K562 (cell line): ENCODE results near the gene ELMO1. TPM values are rescaled to one million over a fixed set of nuclear protein-coding genes. Genes with fewer than 3 reads are reported as not detected.

ENCODE experiments used
- ATAC-seq: fragments of 200-7000 bp; cut with Tn5 transposase; 3 replicates; pipeline ENCODE4 v1.9.1; 2020; ENCODE audit warnings: moderate library complexity
- BruUV-seq: library from RNA; stranded (reverse); fragments of 400-500 nt; replicated peaks from 2 replicates; lab custom pipeline; 2021; lab: Mats Ljungman, UMichigan
- CTCF ChIA-PET: fragments of 300-600 bp; formaldehyde crosslinking; extraction: SDS; loops from one replicate; lab custom pipeline; 2021; ENCODE audit warnings: low intra/inter-chr PET ratio; lab: Yijun Ruan, JAX
- POLR2A ChIA-PET: fragments of 300-600, 350-650 bp; sonication (Branson Sonifier 250); formaldehyde crosslinking; extraction: SDS; loops from one replicate; lab custom pipeline; 2021; ENCODE audit warnings: antibody characterized with exemption, inconsistent platforms; lab: Yijun Ruan, JAX
- DNase-seq, 4 experiments: peaks; one replicate each; pipeline versions ENCODE4 v3.0.0 to v3.0.0-alpha.2; 2011 to 2018; ENCODE audit warnings: low spot score in 3 of 4, mixed read lengths in 3 of 4; ENCODE audit errors: extremely low read depth in 1 of 4
- FAIRE-seq: peaks from 2 replicates; lab custom pipeline; 2011; peaks lifted over from hg19 to GRCh38; lab: Jason Lieb, UNC
- H2AFZ ChIP-seq: 2 replicates; pipeline ENCODE4 v1.6.0; 2011; ENCODE audit warnings: low read depth, low read length, control low read depth, inconsistent platforms
- H3K27ac ChIP-seq: fragments of 200-600 bp; 3 replicates; pipeline ENCODE4 v1.8.0; 2011; ENCODE audit warnings: low read depth, mild to moderate bottlenecking, control low read depth, inconsistent platforms, low read length, moderate library complexity, mixed read lengths; ENCODE audit errors: extremely low read depth
- H3K27me3 ChIP-seq, 2 experiments: fragments of 300-600 bp in 1 of 2; 2 replicates in 1 of 2; 3 replicates in 1 of 2; pipeline versions ENCODE4 v1.6.0 to v1.8.0; 2011; ENCODE audit warnings: inconsistent platforms in 2 of 2, low read length in 2 of 2, mild to moderate bottlenecking in 1 of 2, mixed read lengths in 1 of 2, moderate library complexity in 1 of 2; ENCODE audit not compliant: control insufficient read depth in 2 of 2, insufficient read depth in 2 of 2
- H3K36me3 ChIP-seq: fragments of 300-600 bp; 3 replicates; pipeline ENCODE4 v1.8.0; 2011; ENCODE audit warnings: mild to moderate bottlenecking, low read length, inconsistent platforms; ENCODE audit not compliant: control insufficient read depth, insufficient read depth
- H3K4me1 ChIP-seq, 2 experiments: fragments of 200-600 bp in 1 of 2; replicated peaks in 1 of 2; 2 replicates in 1 of 2; 3 replicates in 1 of 2; pipeline versions ENCODE4 v1.5.1 to v1.8.0; 2011; ENCODE audit warnings: inconsistent platforms in 2 of 2, low read length in 2 of 2, mild to moderate bottlenecking in 1 of 2, mixed read lengths in 1 of 2, moderate library complexity in 1 of 2; ENCODE audit not compliant: control insufficient read depth in 2 of 2, insufficient read depth in 2 of 2
- H3K4me2 ChIP-seq: 2 replicates; pipeline ENCODE4 v1.6.1; 2011; ENCODE audit warnings: low read length, control low read depth, inconsistent platforms, mixed read lengths; ENCODE audit not compliant: insufficient read depth
- H3K4me3 ChIP-seq: fragments of 200-600 bp; sonication (generic), shearing (Covaris generic); 2 replicates; pipeline ENCODE4 v1.5.1; 2016; ENCODE audit warnings: control low read depth, inconsistent platforms
- H3K79me2 ChIP-seq: fragments of 200-600 bp; 3 replicates; pipeline ENCODE4 v1.8.0; 2011; ENCODE audit warnings: low read length, inconsistent platforms; ENCODE audit not compliant: control insufficient read depth, insufficient read depth
- H3K9ac ChIP-seq, 2 experiments: 2 replicates each; pipeline versions ENCODE4 v1.6.0 to v1.6.1; 2011; ENCODE audit warnings: low read depth in 2 of 2, low read length in 2 of 2, control low read depth in 1 of 2, inconsistent platforms in 1 of 2, mild to moderate bottlenecking in 1 of 2, mixed read lengths in 1 of 2; ENCODE audit not compliant: insufficient read depth in 1 of 2
- H3K9me1 ChIP-seq: one replicate; pipeline ENCODE4 v1.6.0; 2011; ENCODE audit warnings: inconsistent platforms, mild to moderate bottlenecking, low read length, moderate library complexity; ENCODE audit not compliant: control insufficient read depth, insufficient read depth
- H3K9me3 ChIP-seq: replicated peaks from 2 replicates; pipeline ENCODE4 v1.5.1; 2011; ENCODE audit warnings: low read depth, low read length, inconsistent platforms; ENCODE audit not compliant: control insufficient read depth, insufficient read depth
- H4K20me1 ChIP-seq: replicated peaks from 2 replicates; pipeline ENCODE4 v1.6.1; 2011; ENCODE audit warnings: low read length, inconsistent platforms, mixed read lengths; ENCODE audit not compliant: control insufficient read depth, insufficient read depth
- ASH1L ChIP-seq: fragments of 450-650 bp; IDR thresholded peaks from 2 replicates; pipeline ENCODE4 v1.6.1; 2018; ENCODE audit warnings: borderline replicate concordance, mild to moderate bottlenecking, low read depth; ENCODE audit not compliant: partially characterized antibody
- BRD4 ChIP-seq: fragments of 200-600 bp; sonication (generic); IDR thresholded peaks from 2 replicates; pipeline ENCODE4 v1.6.1; 2017; ENCODE audit warnings: inconsistent platforms
- HIVEP1 ChIP-seq: fragments of 250-450 bp; sonication (Bioruptor Pico); IDR thresholded peaks from 2 replicates; pipeline ENCODE4 v1.4.0; 2020; ENCODE audit warnings: mild to moderate bottlenecking
- HMG20B ChIP-seq: fragments of 250-450 bp; sonication (Bioruptor Pico); IDR thresholded peaks from 2 replicates; pipeline ENCODE4 v1.5.0; 2021; ENCODE audit warnings: mild to moderate bottlenecking
- MCM5 ChIP-seq: fragments of 450-650 bp; IDR thresholded peaks from 2 replicates; pipeline ENCODE4 v1.6.1; 2016; ENCODE audit warnings: low read depth
- MEIS2 ChIP-seq: fragments of 450-650 bp; IDR thresholded peaks from 2 replicates; pipeline ENCODE4 v1.6.1; 2014; ENCODE audit warnings: mild to moderate bottlenecking; ENCODE audit not compliant: partially characterized antibody
- PHF20 ChIP-seq: fragments of 450-650 bp; IDR thresholded peaks from 2 replicates; pipeline ENCODE4 v1.6.1; 2018; ENCODE audit not compliant: partially characterized antibody
- PYGO2 ChIP-seq: fragments of 450-650 bp; IDR thresholded peaks from 2 replicates; pipeline ENCODE4 v1.6.1; 2016; ENCODE audit warnings: mild to moderate bottlenecking, missing genetic modification characterization, moderate library complexity, missing compliant biosample characterization
- RBM22 ChIP-seq: fragments of 200-400 bp; formaldehyde crosslinking; IDR thresholded peaks from 2 replicates; pipeline ENCODE4 v1.6.1; 2018; ENCODE audit warnings: low read length, low read depth; ENCODE audit not compliant: poor library complexity, severe bottlenecking
- RNF2 ChIP-seq: sonication (generic); IDR thresholded peaks from 2 replicates; pipeline ENCODE4 v1.6.1; 2016
- ZNF445 ChIP-seq: fragments of 250-450 bp; sonication (Bioruptor Pico); IDR thresholded peaks from 2 replicates; pipeline ENCODE4 v1.4.0; 2020; ENCODE audit warnings: low read depth, mild to moderate bottlenecking, moderate library complexity
- ZNF766 ChIP-seq: fragments of 200-800 bp; sonication (Bioruptor generic); conservative IDR thresholded peaks from 2 replicates; pipeline ENCODE4 v1.6.1; 2016; ENCODE audit warnings: missing genetic modification characterization, missing compliant biosample characterization
- WGBS: fragments of 100-300 bp; shearing (Covaris generic); methylation state at CpG from one replicate; pipeline ENCODE4 v1.1.6; 2016; ENCODE audit warnings: low coverage, mixed read lengths; ENCODE audit not compliant: insufficient coverage; ENCODE audit errors: missing lambda C conversion rate; 5-methylcytosine and 5-hydroxymethylcytosine counted together
- in situ Hi-C: fragments of 300-500 bp; cut with MboI; formaldehyde crosslinking; loops from 4 replicates; pipeline ENCODE4 v1.15.0; 2018; ENCODE audit warnings: inconsistent platforms, mixed read lengths
- intact Hi-C: fragments of 100-400 bp; cut with micrococcal nuclease; formaldehyde crosslinking; loops from 2 replicates; pipeline ENCODE4 v1.14.2; 2022
- polyA plus RNA-seq, 8 experiments: library from polyadenylated mRNA; depleted of rRNA in 4 of 8; stranded (reverse) in 5 of 8; unstranded in 3 of 8; fragments of >200 nt; fragmentation: Nextera tagmentation in 2 of 8; fragmentation: Illumina TruSeq in 1 of 8; extraction: Ambion mirVana in 2 of 8; extraction: Trizol in 1 of 8; gene quantifications; 2 replicates each; pipeline versions ENCODE4 v1.2.1 to v1.2.3, GENCODE V29; 2011 to 2014; ENCODE audit warnings: inconsistent platforms in 1 of 8, missing spikeins in 1 of 8
- total RNA-seq, 7 experiments: library from RNA; depleted of rRNA in 6 of 7; stranded (reverse); fragments of >200 nt in 6 of 7; fragmentation: Illumina TruSeq in 2 of 7; extraction: Trizol in 2 of 7; gene quantifications; 2 replicates each; pipeline versions ENCODE4 v1.2.1 to v1.2.3, GENCODE V29; 2011 to 2021; ENCODE audit warnings: low replicate concordance in 1 of 7
- TF ChIP-seq, protein P1 (sequence below): IDR thresholded peaks from 2 replicates; pipeline ENCODE4 v1.6.1; 2011; ENCODE audit not compliant: insufficient read length; ENCODE audit errors: extremely low read depth

ELMO1 gene
- total and polyA plus RNA-seq, 9 of the 15 experiments (the other 6 are each of a cell fraction or from before 2014, with no cell fraction given) = 0.36 to 7.2 (median 3.6) TPM

DNA sequence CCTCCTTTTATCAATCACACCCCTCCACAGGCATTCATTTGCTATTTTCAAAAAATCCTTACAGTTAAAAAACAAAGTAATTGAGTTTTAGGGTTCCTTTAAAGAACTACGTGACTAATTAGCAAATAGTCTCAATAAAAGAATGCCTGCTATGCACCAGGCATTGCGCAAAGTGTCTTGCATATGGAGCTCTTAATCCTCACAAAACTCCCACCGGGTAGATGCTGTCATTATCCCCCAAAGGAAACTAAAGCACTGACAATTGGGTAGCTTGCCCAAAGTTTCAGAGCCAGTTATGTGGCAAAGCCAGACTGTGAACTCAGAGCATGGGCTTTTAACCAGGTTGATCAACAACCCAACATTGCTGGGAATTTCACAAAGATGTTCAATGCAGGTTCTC, 305.7 kb downstream of the ELMO1 start:
- no TSS peak for BruUV-seq
- no peak for TF ChIP-seq RNF2
- no peak for TF ChIP-seq HMG20B (CRISPR knock-in tag)
- no peak for TF ChIP-seq RBM22
- no peak for TF ChIP-seq ASH1L
- TF ChIP-seq HIVEP1 (CRISPR knock-in tag) = no peak
- TF ChIP-seq, protein P1, sequence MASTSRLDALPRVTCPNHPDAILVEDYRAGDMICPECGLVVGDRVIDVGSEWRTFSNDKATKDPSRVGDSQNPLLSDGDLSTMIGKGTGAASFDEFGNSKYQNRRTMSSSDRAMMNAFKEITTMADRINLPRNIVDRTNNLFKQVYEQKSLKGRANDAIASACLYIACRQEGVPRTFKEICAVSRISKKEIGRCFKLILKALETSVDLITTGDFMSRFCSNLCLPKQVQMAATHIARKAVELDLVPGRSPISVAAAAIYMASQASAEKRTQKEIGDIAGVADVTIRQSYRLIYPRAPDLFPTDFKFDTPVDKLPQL = no peak
- TF ChIP-seq PYGO2 (tag) = no peak
- TF ChIP-seq MCM5 = no peak
- no peak for TF ChIP-seq ZNF445 (CRISPR knock-in tag)
- no peak for TF ChIP-seq BRD4
- TF ChIP-seq MEIS2 = no peak
- no peak for TF ChIP-seq PHF20
- no peak for TF ChIP-seq ZNF766

More for the DNA sequence above, 305.7 kb downstream of the ELMO1 start:
- WGBS = 4% methylated on average over 3 of the region's 3 CpGs
- Histone ChIP-seq H2AFZ (no peak overlapping the region), H3K36me3 (no peaks in the 10 kb centered on the region), H3K4me3 (no peak overlapping the region), H3K4me2 (no peak overlapping the region), H3K9me1 (no peaks in the 10 kb centered on the region), H3K9me3 (no peaks in the 10 kb centered on the region), H3K9ac (no peak overlapping the region), H3K79me2 (no peaks in the 10 kb centered on the region), H3K27ac (no peak overlapping the region), H4K20me1 (no peaks in the 10 kb centered on the region), H3K4me1 (no peaks in the 10 kb centered on the region), H3K27me3 (no peaks in the 10 kb centered on the region)
- DNase-seq (no peak), ATAC-seq (no peak), FAIRE-seq (no peak)
- intact Hi-C loops = no loop called here
- ChIA-PET POLR2A (no interaction called here), CTCF (no interaction called here)
- in situ Hi-C loops = no loop called here
